ENCODE results near the gene KDM6A.
"Not testable (repeated sequence)": the region's sequence is repeated elsewhere in the genome, so short reads cannot be mapped to it uniquely, and the experiment has no call there.

Gene KDM6A

GRCh38 chrX:44935172-44935571 is 62.2 kb downstream of the KDM6A start:
- ATAC-seq: no peak
- TF ChIP-seq ZFP30 (CRISPR knock-in tag; IDR thresholded peaks at IDR 0.05) (no peak), TCF4 (CRISPR knock-in tag; IDR thresholded peaks at IDR 0.05; ENCODE audit: borderline replicate concordance) (no peak), RARB (CRISPR knock-in tag; IDR thresholded peaks at IDR 0.05) (no peak), TOX (CRISPR knock-in tag; IDR thresholded peaks at IDR 0.05; ENCODE audit: borderline replicate concordance) (no peak), CSDC2 (CRISPR knock-in tag; IDR thresholded peaks at IDR 0.05) (no peak), BACH2 (CRISPR knock-in tag; IDR thresholded peaks at IDR 0.05; ENCODE audit: borderline replicate concordance) (no peak), ARNTL (CRISPR knock-in tag; IDR thresholded peaks at IDR 0.05; ENCODE audit: borderline replicate concordance, low read depth) (no peak), SNAI2 (CRISPR knock-in tag; IDR thresholded peaks at IDR 0.05) (no peak), OSR1 (CRISPR knock-in tag; IDR thresholded peaks at IDR 0.05) (no peak), ZC3H10 (CRISPR knock-in tag; IDR thresholded peaks at IDR 0.05) (no peak)
- TF ChIP-seq, protein P1, sequence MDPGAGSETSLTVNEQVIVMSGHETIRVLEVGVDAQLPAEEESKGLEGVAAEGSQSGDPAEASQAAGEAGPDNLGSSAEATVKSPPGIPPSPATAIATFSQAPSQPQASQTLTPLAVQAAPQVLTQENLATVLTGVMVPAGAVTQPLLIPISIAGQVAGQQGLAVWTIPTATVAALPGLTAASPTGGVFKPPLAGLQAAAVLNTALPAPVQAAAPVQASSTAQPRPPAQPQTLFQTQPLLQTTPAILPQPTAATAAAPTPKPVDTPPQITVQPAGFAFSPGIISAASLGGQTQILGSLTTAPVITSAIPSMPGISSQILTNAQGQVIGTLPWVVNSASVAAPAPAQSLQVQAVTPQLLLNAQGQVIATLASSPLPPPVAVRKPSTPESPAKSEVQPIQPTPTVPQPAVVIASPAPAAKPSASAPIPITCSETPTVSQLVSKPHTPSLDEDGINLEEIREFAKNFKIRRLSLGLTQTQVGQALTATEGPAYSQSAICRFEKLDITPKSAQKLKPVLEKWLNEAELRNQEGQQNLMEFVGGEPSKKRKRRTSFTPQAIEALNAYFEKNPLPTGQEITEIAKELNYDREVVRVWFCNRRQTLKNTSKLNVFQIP (CRISPR knock-in tag; IDR thresholded peaks at IDR 0.05; ENCODE audit: borderline replicate concordance, low read depth): no peak
- TF ChIP-seq, protein P2, sequence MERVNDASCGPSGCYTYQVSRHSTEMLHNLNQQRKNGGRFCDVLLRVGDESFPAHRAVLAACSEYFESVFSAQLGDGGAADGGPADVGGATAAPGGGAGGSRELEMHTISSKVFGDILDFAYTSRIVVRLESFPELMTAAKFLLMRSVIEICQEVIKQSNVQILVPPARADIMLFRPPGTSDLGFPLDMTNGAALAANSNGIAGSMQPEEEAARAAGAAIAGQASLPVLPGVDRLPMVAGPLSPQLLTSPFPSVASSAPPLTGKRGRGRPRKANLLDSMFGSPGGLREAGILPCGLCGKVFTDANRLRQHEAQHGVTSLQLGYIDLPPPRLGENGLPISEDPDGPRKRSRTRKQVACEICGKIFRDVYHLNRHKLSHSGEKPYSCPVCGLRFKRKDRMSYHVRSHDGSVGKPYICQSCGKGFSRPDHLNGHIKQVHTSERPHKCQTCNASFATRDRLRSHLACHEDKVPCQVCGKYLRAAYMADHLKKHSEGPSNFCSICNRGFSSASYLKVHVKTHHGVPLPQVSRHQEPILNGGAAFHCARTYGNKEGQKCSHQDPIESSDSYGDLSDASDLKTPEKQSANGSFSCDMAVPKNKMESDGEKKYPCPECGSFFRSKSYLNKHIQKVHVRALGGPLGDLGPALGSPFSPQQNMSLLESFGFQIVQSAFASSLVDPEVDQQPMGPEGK (CRISPR knock-in tag; IDR thresholded peaks at IDR 0.05; ENCODE audit: borderline replicate concordance): no peak

DNA sequence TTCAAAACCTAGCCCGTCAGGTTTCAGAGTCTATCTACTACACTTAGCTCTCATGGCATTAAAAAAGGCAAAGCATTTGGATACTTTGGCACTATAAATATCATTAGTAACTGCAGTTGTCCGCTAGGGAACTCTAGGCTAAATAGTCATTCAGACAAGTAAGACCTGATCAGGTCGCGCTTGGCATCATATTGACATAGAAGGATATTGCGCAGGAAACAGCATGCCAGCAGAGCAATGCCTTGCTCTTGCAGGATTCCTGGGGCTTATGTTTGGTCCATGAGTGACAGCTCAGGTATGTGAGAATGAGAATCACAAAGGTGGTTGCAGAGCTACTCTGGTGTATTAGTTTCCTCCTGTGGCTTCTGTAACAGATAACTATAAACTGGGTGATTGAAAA is 62.7 kb downstream of the KDM6A start:
- no peak for TF ChIP-seq BACH2 (CRISPR knock-in tag; IDR thresholded peaks at IDR 0.05; ENCODE audit: borderline replicate concordance)
- no peak for TF ChIP-seq ZNF565 (CRISPR knock-in tag; conservative IDR thresholded peaks at IDR 0.05; ENCODE audit: low read depth)
- no peak for TF ChIP-seq ISL1 (CRISPR knock-in tag; IDR thresholded peaks at IDR 0.05)
- TF ChIP-seq ARNTL (CRISPR knock-in tag; IDR thresholded peaks at IDR 0.05; ENCODE audit: borderline replicate concordance, low read depth): no peak
- TF ChIP-seq ZNF70 (CRISPR knock-in tag; IDR thresholded peaks at IDR 0.05): no peak
- TF ChIP-seq PPARA (CRISPR knock-in tag; IDR thresholded peaks at IDR 0.05; ENCODE audit: borderline replicate concordance): no peak
- TF ChIP-seq OSR1 (CRISPR knock-in tag; IDR thresholded peaks at IDR 0.05): no peak
- TF ChIP-seq ZFP30 (CRISPR knock-in tag; IDR thresholded peaks at IDR 0.05): no peak
- no peak for TF ChIP-seq ESRRG (CRISPR knock-in tag; IDR thresholded peaks at IDR 0.05)
- TF ChIP-seq CSRNP3 (CRISPR knock-in tag; IDR thresholded peaks at IDR 0.05): no peak
- no peak for ATAC-seq

DNA sequence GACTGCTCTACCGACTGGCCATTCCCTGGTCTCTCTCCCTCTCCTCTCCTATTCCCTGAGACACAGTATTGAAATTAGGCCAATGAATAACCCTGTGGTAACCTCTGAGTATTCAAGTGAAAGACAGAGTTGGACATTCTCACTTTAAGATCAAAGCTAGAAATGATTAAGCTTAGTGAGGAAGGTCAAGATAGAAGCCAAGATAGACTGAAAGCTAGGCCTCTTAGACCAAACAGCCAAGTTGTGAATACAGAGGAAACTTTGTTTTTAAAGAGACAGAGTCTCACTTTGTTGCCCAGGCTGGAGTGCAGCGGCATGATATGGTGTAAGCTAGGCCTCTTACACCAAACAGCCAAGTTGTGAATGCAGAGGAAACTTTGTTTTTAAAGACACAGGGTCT is 64.6 kb downstream of the KDM6A start:
- no peak for ATAC-seq
- TF ChIP-seq OSR1 (CRISPR knock-in tag; IDR thresholded peaks at IDR 0.05): no peak

- no peak for ATAC-seq
- TF ChIP-seq RARB (CRISPR knock-in tag; IDR thresholded peaks at IDR 0.05): no peak
- TF ChIP-seq ZFP3 (CRISPR knock-in tag; IDR thresholded peaks at IDR 0.05): no peak
Observed at GRCh38 chrX:44938111-44938510, 65.1 kb downstream of the KDM6A start.

GRCh38 chrX:44940541-44940940 is 67.6 kb downstream of the KDM6A start:
- not testable (repeated sequence) for ATAC-seq

DNA sequence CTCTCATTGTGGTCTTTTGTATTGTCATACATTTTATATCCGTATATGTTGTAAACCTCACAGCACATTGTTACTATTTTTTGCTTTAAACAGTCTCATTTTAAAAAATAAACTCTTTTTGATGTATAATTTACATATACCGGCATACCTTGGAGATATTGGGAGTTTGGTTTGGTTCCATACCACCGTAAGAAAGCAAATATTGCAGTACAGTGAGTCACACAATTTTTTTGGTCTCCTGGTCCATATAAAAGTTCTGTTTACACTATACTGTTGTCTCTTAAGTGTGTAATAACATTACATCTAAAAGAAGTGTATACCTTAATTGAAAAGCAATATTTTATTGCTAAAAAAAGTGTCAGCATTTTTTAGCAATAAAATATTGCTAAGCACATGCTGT is 70.0 kb downstream of the KDM6A start:
- no peak for TF ChIP-seq OSR1 (CRISPR knock-in tag; IDR thresholded peaks at IDR 0.05)
- no peak for ATAC-seq

- TF ChIP-seq GLIS3 (CRISPR knock-in tag; IDR thresholded peaks at IDR 0.05) (no peak), ZFP30 (CRISPR knock-in tag; IDR thresholded peaks at IDR 0.05) (no peak), ARNTL (CRISPR knock-in tag; IDR thresholded peaks at IDR 0.05; ENCODE audit: borderline replicate concordance, low read depth) (no peak), ISL1 (CRISPR knock-in tag; IDR thresholded peaks at IDR 0.05) (no peak), ZC3H10 (CRISPR knock-in tag; IDR thresholded peaks at IDR 0.05) (no peak)
- TF ChIP-seq, protein P1 (CRISPR knock-in tag; IDR thresholded peaks at IDR 0.05; ENCODE audit: borderline replicate concordance, low read depth): no peak
- no peak for ATAC-seq
Observed at GRCh38 chrX:44944894-44945293, 71.9 kb downstream of the KDM6A start.

Measured in SK-N-SH treated with all-trans-retinoic acid at 6 μM for 48 hours (cell line).